ENCODE measurements around the gene TAAR8.

Gene TAAR8

DNA sequence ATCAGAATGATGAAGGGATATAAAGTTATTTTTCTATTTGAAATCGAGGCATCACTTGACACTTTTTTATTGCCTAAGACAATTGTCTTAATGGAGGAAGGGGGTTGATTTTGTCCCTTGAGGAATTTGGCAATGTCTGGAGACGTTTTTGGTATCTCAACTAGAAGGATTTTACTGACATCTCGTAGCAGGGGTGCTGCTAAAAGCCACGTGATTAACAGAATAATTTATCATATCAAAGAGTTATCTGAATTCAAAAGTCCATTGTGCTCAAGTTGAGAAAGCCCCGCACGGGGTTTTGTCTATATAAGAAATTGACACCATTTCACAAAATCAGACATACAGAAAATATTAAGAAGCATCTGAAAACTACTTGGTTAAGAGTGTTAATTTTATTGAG, 16.1 kb downstream of the TAAR8 start:
- DNase-seq (ENCODE audit: low read depth): no peak
- H3K4me3 ChIP-seq (ENCODE audit: low read depth, low read length): no peak overlapping the region
- no peak for TF ChIP-seq CTCF (IDR thresholded peaks at IDR 0.05; ENCODE audit: low read depth, low read length, missing control alignments)

DNA sequence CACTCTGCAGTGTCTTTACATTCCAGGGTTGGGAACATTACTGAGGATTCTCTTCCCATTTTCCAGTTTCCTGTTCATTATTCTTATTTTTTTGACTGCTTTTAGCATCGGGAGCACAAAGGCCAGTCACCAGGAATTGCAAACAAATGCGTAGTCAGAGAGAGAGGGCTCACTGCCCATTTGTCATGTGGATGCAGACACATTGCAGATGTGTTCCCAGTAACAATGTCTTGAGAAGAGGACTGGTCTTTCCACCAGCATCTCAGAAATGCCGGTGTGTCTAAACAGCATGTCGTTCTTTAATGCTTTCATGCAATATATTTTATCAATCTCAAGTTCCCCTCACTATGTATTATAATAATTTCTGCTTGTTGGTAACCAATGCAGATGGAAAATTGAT, 16.7 kb downstream of the TAAR8 start:
- DNase-seq (ENCODE audit: low read depth): no peak
- no peak for TF ChIP-seq CTCF (IDR thresholded peaks at IDR 0.05; ENCODE audit: low read depth, low read length, missing control alignments)
- H3K4me3 ChIP-seq (ENCODE audit: low read depth, low read length): no peak overlapping the region

DNA sequence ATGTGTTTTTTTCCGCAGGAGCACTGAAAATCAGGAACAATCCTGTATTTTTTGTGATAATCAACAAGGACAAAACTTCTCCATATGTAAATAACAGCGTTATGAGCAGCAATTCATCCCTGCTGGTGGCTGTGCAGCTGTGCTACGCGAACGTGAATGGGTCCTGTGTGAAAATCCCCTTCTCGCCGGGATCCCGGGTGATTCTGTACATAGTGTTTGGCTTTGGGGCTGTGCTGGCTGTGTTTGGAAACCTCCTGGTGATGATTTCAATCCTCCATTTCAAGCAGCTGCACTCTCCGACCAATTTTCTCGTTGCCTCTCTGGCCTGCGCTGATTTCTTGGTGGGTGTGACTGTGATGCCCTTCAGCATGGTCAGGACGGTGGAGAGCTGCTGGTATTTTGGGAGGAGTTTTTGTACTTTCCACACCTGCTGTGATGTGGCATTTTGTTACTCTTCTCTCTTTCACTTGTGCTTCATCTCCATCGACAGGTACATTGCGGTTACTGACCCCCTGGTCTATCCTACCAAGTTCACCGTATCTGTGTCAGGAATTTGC, 17.8 kb downstream of the TAAR8 start, which contains the start of gene TAAR6:
Gene TAAR6, plus strand, starts transcription at position 102 of the 557 bp plus-strand sequence. Its CDS starts 0 bp downstream, at position 102.
- H3K4me3 ChIP-seq (ENCODE audit: low read depth, low read length): no peak within 1 kb of the TSS
- TF ChIP-seq CTCF (IDR thresholded peaks at IDR 0.05; ENCODE audit: low read depth, low read length, missing control alignments): no peak

GRCh38 chr6:132571774-132572173, 19.3 kb downstream of the TAAR8 start:
- H3K4me3 ChIP-seq (ENCODE audit: low read depth, low read length): no peak overlapping the region
- TF ChIP-seq CTCF (IDR thresholded peaks at IDR 0.05; ENCODE audit: low read depth, low read length, missing control alignments): no peak
- DNase-seq (ENCODE audit: low read depth): no peak

More for the DNA sequence above, 17.8 kb downstream of the TAAR8 start, which contains the start of gene TAAR6:
- no peak for DNase-seq (ENCODE audit: low read depth)

DNA sequence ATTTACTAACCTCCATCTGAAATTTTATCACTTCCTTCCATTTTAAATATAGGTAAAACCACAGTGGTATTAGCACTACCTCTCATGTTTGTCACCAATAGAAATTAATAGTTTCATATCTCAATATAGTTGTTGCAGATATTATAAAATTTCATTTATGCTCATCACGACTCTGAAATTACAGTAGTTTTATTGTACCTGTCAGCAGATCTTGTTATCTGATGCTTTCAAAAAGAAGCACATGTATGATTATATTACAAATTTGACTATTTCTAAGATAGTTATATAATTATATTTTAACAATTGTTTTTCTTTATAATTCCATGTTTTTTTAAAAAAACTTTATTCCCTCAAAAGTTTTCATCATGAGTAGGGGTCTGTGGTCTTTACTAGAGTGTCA, 32.2 kb downstream of the TAAR8 start:
- H3K4me3 ChIP-seq (ENCODE audit: low read depth, low read length): no peak overlapping the region
- no peak for DNase-seq (ENCODE audit: low read depth)
- TF ChIP-seq CTCF (IDR thresholded peaks at IDR 0.05; ENCODE audit: low read depth, low read length, missing control alignments): no peak

- no peak for TF ChIP-seq CTCF (IDR thresholded peaks at IDR 0.05; ENCODE audit: low read depth, low read length, missing control alignments)
- no peak overlapping the region for H3K4me3 ChIP-seq (ENCODE audit: low read depth, low read length)
- no peak for DNase-seq (ENCODE audit: low read depth)
Observed at GRCh38 chr6:132587424-132587823, 35.0 kb downstream of the TAAR8 start.

DNA sequence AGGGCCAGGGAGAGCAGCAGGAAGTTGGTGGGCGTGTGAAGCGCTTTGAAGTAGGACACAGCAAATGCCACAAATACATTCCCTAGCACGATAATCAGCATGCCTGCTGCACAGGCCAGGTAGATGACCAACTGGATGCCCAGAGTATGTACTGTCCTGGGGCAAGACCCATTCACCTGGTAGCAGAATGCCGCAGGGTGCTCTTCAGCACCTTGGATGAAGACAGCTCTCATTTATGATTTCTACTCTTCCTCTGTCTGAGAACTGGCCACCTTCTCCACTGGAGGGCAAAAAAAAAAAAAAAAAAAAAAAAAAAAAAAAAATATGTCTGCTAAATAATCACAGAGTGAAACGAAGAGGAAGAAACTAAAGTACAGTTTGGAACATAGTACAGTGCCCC, 37.0 kb downstream of the TAAR8 start, which contains the start of gene TAAR5:
Gene TAAR5, minus strand, starts transcription at position 288 of the 400 bp plus-strand sequence. Its CDS starts 55 bp downstream, at position 233.
- H3K4me3 ChIP-seq (ENCODE audit: low read depth, low read length): no peak within 1 kb of the TSS
- no peak for TF ChIP-seq CTCF (IDR thresholded peaks at IDR 0.05; ENCODE audit: low read depth, low read length, missing control alignments)
- DNase-seq (ENCODE audit: low read depth): no peak

Data from GM12864 (cell line).